OCI-LY3 (cell line): ENCODE measurements around the gene USP4.
"Not testable (repeated sequence)": the region's sequence is repeated elsewhere in the genome, so short reads cannot be mapped to it uniquely, and the experiment has no call there.

Experiments
- H2AFZ ChIP-seq: fragments of 200-600, 300-600 bp; shearing (Covaris generic); 2 replicates; pipeline ENCODE4 v1.6.0; 2014; ENCODE audit warnings: antibody characterized with exemption, low read depth, low read length
- H3K27ac ChIP-seq: fragments of 200-600, 300-600 bp; sonication (generic); 2 replicates; pipeline ENCODE4 v1.5.1; 2014; ENCODE audit warnings: mild to moderate bottlenecking, low read length, moderate library complexity, mixed read lengths
- H3K27me3 ChIP-seq: fragments of 200-600, 300-600 bp; sonication (generic); 2 replicates; pipeline ENCODE4 v1.6.1; 2014; ENCODE audit warnings: low read depth, low read length, mixed read lengths
- H3K36me3 ChIP-seq: fragments of 200-600, 300-600 bp; sonication (generic); replicated peaks from 2 replicates; pipeline ENCODE3; 2014; ENCODE audit warnings: low read depth, low read length, mixed read lengths
- H3K4me1 ChIP-seq: fragments of 300-600, 200-600 bp; sonication (generic); 2 replicates; pipeline ENCODE4 v1.6.1; 2014; ENCODE audit warnings: low read length, mixed read lengths
- H3K4me2 ChIP-seq: fragments of 200-600, 300-600 bp; sonication (generic); 2 replicates; pipeline ENCODE4 v1.6.1; 2014; ENCODE audit warnings: low read length, mixed read lengths
- H3K4me3 ChIP-seq: fragments of 300-600, 200-600 bp; sonication (generic); 2 replicates; pipeline ENCODE4 v1.5.1; 2014; ENCODE audit warnings: antibody characterized with exemption, mild to moderate bottlenecking, low read length, moderate library complexity
- H3K79me2 ChIP-seq: fragments of 300-600, 200-600 bp; shearing (Covaris generic); 2 replicates; pipeline ENCODE4 v1.6.1; 2014; ENCODE audit warnings: mild to moderate bottlenecking, low read length, mixed read lengths
- H3K9ac ChIP-seq: fragments of 300-600, 200-600 bp; shearing (Covaris generic); 2 replicates; pipeline ENCODE4 v1.6.0; 2014; ENCODE audit warnings: mild to moderate bottlenecking, low read length, moderate library complexity
- H3K9me3 ChIP-seq: fragments of 200-600, 300-600 bp; shearing (Covaris generic); 2 replicates; pipeline ENCODE4 v1.6.1; 2014; ENCODE audit warnings: low read length, mixed read lengths; ENCODE audit not compliant: insufficient read depth
- H4K20me1 ChIP-seq: fragments of 200-600, 300-600 bp; sonication (generic); 2 replicates; pipeline ENCODE4 v1.6.1; 2016; ENCODE audit warnings: low read length, mixed read lengths; ENCODE audit not compliant: insufficient read depth
- EZH2phosphoT487 ChIP-seq: fragments of 200-600 bp; shearing (Covaris generic); IDR thresholded peaks from 2 replicates; pipeline ENCODE4 v1.6.1; 2018; ENCODE audit warnings: antibody characterized with exemption, mixed run types, low read depth
- TF ChIP-seq, protein P1 (sequence below): fragments of 200-600, 300-600 bp; sonication (generic); IDR thresholded peaks from 2 replicates; pipeline ENCODE4 v1.5.1; 2014; ENCODE audit warnings: antibody characterized with exemption, low read length, low read depth

Gene USP4

DNA sequence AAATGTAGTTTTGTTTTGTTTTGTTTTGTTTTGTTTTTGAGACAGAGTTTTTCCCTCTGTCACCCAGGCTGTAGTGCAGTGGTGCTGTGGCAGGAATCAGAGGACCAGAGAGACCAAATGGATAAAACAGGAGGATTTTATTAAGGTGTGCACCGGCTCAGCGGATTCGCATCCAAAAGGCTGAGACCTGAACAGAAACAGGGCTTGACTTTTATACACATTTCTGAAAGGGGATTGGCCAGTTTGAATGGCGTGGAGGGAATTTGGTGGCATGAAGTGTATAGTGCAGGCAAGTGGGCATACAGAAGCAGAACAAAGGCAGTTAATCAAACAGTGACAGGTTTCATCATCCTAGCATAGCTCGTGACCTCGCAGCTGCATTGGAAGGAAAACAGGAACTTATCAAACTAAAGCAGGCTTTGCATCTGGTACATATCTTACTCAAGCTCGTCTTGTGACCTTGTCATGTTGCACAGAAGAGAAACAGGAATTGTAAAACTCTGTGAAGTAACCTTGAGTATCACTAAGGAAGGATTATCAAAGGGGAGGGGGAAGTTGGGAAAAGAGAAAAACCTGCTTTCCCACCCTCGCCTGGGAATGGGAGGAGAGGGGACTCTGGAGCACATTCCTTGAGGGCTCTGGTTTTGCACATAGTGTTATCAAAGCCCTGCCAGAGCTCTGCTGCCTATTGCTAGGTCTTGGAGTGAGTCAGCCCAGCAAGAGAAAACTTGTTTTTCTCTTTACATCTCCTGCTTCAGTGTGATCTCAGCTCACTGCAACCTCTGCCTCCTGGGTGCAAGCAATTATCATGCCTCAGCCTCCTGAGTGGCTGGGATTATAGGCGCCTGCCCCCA lies 101.4 kb downstream of the USP4 start:
- no peaks in the 10 kb centered on the region for H3K79me2 ChIP-seq
- H4K20me1 ChIP-seq: no peaks in the 10 kb centered on the region
- H2AFZ ChIP-seq: peak overlapping the region; percentile 12; the same call in 1 of the 2 replicates
- peak overlapping the region; percentile 63 for H3K9ac ChIP-seq
- H3K9me3 ChIP-seq: peaks cover 13% of the 10 kb centered on the region
- H3K36me3 ChIP-seq: peaks cover 7% of the 10 kb centered on the region
- peak overlapping the region; percentile 52 for H3K4me3 ChIP-seq
- peaks cover 24% of the 10 kb centered on the region for H3K4me1 ChIP-seq
- no peaks in the 10 kb centered on the region for H3K27me3 ChIP-seq
- TF ChIP-seq EZH2phosphoT487: no peak
- TF ChIP-seq, protein P1, sequence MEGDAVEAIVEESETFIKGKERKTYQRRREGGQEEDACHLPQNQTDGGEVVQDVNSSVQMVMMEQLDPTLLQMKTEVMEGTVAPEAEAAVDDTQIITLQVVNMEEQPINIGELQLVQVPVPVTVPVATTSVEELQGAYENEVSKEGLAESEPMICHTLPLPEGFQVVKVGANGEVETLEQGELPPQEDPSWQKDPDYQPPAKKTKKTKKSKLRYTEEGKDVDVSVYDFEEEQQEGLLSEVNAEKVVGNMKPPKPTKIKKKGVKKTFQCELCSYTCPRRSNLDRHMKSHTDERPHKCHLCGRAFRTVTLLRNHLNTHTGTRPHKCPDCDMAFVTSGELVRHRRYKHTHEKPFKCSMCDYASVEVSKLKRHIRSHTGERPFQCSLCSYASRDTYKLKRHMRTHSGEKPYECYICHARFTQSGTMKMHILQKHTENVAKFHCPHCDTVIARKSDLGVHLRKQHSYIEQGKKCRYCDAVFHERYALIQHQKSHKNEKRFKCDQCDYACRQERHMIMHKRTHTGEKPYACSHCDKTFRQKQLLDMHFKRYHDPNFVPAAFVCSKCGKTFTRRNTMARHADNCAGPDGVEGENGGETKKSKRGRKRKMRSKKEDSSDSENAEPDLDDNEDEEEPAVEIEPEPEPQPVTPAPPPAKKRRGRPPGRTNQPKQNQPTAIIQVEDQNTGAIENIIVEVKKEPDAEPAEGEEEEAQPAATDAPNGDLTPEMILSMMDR: no peak
- peak overlapping the region; percentile 90 for H3K27ac ChIP-seq
- peak overlapping the region; percentile 62 for H3K4me2 ChIP-seq

DNA sequence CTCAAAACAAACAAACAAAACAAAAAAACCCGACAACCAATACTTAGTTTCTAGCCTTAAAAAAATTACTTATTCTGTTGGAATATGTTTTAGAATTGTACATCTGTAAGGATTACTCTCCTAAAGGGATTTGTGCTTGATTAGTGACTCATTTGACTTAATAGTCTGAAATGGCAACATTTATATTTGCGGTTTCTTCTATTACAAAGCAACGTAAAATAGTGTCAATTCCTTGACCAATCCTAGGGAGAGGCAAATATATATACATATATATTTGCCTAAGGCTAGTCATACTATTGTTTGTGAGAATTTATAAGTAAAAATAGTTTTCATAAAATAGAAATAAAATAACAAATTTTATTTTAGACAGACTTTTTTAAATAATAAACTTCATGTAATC lies 102.5 kb downstream of the USP4 start:
- no peaks in the 10 kb centered on the region for H3K27me3 ChIP-seq
- no peak overlapping the region for H3K9ac ChIP-seq
- H4K20me1 ChIP-seq: no peaks in the 10 kb centered on the region
- H3K27ac ChIP-seq: peak overlapping the region; percentile 90; the same call in 1 of the 2 replicates
- H3K9me3 ChIP-seq: peaks cover 22% of the 10 kb centered on the region
- H2AFZ ChIP-seq: no peak overlapping the region
- peaks cover 7% of the 10 kb centered on the region for H3K36me3 ChIP-seq
- H3K4me2 ChIP-seq: no peak overlapping the region
- no peak overlapping the region for H3K4me3 ChIP-seq
- no peaks in the 10 kb centered on the region for H3K79me2 ChIP-seq
- TF ChIP-seq, protein P1: no peak
- TF ChIP-seq EZH2phosphoT487: no peak
- H3K4me1 ChIP-seq: peaks cover 24% of the 10 kb centered on the region

DNA sequence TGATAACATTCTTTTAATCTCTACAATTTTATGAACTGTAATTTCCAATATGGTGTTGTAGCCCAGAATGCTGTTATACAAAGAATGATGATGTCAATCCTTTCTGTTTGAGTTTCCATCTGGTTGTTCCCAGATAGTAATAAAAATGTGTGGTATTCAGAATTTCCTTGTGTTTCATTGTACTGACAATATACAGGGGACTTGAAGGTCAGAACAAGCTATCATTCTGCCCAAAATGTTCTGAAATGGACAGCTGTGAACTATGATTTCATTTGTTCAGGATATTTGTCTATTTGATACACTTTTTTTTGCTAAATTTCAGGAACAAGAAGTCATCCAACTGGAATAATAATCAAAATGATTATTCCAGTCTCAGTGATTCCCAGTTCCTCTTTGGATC lies 103.6 kb downstream of the USP4 start:
- Histone ChIP-seq H3K4me3 (no peak overlapping the region), H3K9ac (no peak overlapping the region), H4K20me1 (no peaks in the 10 kb centered on the region), H3K27me3 (no peaks in the 10 kb centered on the region), H3K27ac (no peak overlapping the region), H3K36me3 (peaks cover 7% of the 10 kb centered on the region), H3K4me2 (no peak overlapping the region), H3K4me1 (peaks cover 24% of the 10 kb centered on the region), H2AFZ (no peak overlapping the region), H3K79me2 (no peaks in the 10 kb centered on the region), H3K9me3 (peaks cover 24% of the 10 kb centered on the region)
- no peak for TF ChIP-seq EZH2phosphoT487
- TF ChIP-seq, protein P1: no peak

DNA sequence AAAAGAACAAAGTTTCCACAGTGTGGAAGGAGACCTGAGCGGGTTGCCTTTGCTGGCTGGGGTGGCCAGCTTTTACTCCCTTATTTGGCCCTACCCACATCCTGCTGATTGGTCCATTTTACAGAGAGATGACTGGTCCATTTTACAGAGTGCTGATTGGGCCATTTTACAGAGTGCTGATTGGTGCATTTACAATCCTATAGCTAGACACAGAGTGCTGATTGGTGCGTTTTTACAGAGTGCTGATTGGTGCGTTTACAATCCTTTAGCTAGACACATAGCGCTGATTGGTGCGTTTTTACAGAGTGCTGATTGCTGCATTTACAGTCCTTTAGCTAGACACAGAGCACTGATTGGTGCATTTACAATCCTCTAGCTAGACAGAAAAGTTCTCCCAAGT lies 111.0 kb downstream of the USP4 start:
- H3K4me3 ChIP-seq, H3K79me2 ChIP-seq, H3K36me3 ChIP-seq, H2AFZ ChIP-seq, H3K4me2 ChIP-seq, H3K4me1 ChIP-seq, H3K9ac ChIP-seq, H3K27ac ChIP-seq, H3K27me3 ChIP-seq, H4K20me1 ChIP-seq: not testable (repeated sequence)
- peaks cover 27% of the 10 kb centered on the region; the same call in 1 of the 2 replicates for H3K9me3 ChIP-seq
